ENCODE data around the gene POLR1C.
"Not testable (repeated sequence)": the region's sequence is repeated elsewhere in the genome, so short reads cannot be mapped to it uniquely, and the experiment has no call there.

Gene POLR1C

DNA sequence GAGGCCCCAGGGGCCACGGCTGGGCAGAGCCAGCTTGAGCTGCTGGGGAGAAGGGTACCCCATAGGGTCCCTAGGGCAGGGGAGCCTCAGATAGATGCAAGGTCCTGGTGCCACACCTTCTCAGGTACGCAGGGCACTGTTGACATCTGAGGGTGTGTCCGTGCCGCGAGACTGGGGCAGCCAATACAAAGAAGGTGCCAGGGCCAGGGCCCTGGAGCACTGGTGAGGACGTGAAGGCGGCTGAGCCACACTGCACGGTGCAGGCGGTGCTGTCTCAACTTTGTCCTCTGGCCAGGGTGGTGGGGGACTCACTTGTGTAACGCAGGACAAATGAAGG, 6.1 kb upstream of the POLR1C start:
- DNase-seq, result no peak

GRCh38 chr6:43511824-43512415, 5.0 kb upstream of the POLR1C start:
- no peak for DNase-seq

GRCh38 chr6:43515808-43516207, 1.1 kb upstream of the POLR1C start:
- no peak for DNase-seq

DNA sequence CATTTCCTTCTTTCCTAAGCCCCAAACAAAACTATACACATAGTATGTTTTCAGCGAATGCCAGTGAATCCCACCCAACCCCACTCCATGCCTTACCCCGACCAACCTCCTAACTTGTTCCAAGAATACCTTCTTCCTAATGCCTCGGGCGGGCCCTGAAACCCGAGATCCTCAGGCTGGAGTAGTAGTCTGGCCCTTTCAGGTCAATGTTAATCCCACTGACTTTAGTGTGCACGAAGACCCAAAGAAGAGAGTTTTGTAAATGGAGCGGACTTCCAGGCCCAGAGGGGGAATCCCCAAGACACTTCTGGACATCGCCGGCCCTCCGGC, 557 bp upstream of the POLR1C start:
- no peak for DNase-seq

DNA sequence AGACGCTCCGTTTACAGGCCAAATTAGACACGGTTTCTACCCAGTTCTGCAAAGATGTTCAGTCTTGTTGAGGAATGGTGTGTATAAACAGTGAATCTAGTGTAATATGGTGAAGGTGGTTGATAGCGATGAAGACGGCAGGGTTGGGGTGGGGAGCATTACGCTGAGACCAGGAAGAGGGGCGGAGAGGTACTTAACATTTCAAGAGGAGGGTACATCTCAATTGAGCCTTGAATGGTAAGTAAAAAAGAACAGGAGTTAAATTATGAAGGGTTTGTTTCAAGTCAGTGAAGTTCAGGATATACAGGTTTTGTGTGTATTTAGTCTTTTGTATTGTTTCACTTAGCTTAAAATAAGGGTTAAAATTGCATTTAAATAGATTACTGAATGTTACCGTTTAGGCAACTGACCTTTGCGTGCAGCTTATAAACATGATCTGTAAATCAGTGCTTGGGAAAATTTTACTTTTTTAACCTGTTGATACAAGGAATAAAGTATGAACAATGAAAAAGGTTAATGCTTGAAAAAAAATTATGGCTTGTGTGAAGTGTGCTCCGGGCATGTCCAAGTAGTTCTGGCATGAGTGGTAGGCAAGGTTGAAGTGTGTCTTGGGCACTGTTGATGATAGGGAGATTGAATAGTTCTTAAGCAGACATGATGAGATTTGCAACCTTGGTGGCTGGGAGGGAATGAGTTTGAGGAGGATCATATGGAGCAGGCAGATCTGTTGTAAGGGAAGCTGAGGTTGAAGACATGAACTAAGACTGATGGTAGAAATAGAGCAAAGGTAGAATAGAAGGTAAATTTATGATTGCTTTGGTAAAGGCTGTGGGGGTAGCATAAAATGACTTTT, 842 bp downstream of the POLR1C start:
- DNase-seq, result no peak

GRCh38 chr6:43520097-43520496, 3.2 kb downstream of the POLR1C start:
- DNase-seq, result no peak

GRCh38 chr6:43521836-43522235, 4.9 kb downstream of the POLR1C start:
- DNase-seq, result no peak

DNA sequence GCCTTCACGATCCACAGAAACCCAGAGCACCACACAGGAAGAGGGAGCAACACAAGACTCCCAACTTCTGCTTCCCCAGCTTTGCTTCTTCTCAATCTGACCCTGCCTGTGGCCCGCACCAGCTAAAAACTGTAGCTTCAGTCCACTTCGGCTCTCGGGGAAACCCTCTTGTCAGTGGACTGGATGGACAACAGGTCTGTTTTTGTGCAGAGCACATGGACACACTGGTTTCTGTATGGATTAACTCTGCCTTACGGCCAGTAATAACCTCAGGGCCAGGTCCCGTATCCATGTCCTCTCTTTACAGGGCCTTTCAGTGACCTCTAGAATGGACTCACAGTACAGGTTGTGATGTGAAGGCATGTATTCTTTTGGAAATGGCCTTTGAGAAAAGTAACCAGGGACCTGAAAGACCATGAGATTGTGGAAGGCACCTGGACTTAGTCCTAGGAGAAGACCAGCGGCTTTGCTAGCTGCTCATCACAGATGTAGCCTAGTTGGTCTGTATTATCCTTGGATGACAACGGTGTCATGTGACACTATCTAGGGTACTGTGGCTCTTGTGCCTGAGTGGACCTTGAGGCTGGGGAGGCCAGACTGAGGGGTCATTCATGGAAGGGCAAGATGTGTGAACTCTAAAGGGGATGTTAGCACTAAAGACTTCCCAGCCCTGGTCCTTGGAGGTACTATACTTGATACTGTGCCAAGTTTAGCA, 5.8 kb downstream of the POLR1C start:
- DNase-seq, result no peak

GRCh38 chr6:43523284-43523683, 6.4 kb downstream of the POLR1C start:
- DNase-seq, result no peak

DNA sequence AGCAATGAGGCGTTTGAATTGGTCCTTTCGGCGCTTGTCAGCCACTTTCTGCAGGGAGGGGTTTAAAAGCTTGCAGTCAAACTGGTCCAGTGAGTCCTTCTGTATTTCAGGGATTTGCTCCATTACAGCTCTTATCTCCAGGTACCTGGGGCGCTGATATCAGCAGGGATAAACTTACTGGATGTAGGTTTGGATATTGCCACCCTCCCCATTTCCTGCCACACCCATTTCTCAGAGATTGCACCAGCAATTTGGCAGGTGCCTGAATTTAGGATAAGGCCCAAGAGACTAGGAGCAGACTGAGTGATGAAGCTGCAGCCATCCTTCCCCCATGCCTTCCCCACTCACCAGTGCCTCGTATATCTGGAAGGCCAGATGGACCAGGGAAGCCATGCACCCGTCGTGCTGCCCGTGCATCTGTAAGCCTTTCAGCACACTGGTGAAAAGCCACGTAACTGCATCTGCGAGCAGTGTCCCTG, 7.6 kb downstream of the POLR1C start:
- DNase-seq, result no peak

DNA sequence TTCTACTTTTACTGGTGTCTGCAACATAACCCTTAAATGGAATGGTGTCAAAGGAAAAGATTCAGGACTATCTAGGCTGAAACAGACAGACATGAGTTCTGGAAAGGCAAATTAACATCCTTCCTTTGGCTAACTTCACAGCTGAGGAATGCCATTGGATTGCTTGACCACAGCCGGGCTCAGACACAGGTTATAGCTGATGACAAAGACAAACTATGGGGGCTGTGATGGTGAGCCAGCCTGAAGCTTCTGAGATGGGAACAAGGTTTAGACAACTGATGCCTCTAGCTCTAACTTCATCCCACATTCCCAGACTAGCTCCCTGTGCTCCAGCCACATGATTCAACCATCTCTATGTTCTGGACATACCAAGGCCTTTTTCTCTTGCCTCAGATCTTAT, 15.3 kb downstream of the POLR1C start:
- DNase-seq, result no peak

GRCh38 chr6:43538986-43539385, 22.1 kb downstream of the POLR1C start:
- not testable (repeated sequence) for DNase-seq

DNA sequence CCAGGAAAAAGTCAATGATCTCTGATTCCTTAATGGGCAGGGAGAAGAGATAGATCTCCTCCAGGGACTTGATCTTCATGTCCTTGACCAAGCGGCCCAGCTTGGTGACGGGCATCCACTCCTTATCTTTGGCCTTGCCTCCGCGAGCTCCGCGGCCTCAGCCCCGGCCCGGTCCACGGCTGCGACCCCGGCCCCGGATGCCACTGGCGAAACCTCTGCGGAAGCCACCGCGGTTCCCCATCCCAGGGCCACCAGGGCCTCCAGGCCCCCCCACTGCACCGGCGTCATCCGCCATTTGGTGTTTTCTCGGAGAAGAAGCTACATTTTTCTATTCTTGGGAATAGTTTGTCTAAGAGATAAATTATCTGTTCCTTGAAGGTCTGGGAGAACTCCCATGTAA, 22.5 kb downstream of the POLR1C start:
- not testable (repeated sequence) for DNase-seq

DNA sequence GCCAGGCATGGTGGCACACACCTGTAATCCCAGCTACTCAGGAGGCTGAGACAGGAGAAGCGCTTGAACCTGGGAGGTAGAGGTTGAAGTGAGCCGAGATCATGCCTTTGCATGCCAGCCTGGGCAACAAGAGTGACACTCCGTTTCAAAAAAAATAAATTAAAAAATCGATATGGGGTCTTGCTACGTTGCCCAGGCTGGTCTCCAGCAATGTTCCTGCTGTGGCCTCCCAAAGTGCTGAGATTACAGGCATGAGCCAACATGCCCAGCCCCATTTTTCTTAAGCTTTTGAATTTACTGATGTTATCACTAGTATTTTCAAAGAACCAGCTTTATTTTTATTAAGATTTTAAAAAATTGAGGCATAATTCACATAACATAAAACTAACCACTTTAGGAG, 23.6 kb downstream of the POLR1C start:
- DNase-seq, result no peak

- no peak for DNase-seq
Observed at GRCh38 chr6:43541774-43542471, 25.0 kb downstream of the POLR1C start.

- no peak for DNase-seq
Observed at GRCh38 chr6:43544461-43544860, 27.6 kb downstream of the POLR1C start.

DNA sequence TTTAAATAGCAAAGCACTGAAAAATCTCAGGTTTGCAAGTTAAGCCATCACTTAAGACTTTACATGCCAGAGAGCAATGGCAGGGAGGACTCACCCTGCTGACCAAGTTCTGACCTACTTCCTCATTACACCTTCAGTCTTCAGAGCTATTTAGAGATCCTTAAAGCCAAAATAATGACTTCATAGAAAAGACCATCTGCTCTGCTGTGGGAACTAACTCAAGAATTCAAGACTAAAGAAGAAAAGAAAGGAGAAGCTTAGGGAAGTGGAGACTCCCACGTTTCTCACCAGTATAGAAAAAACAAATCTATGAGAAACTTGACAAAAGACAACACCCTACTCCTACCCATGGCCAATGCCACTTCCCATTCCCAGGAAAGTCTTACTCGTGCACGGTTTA, 30.3 kb downstream of the POLR1C start:
- no peak for DNase-seq

DNA sequence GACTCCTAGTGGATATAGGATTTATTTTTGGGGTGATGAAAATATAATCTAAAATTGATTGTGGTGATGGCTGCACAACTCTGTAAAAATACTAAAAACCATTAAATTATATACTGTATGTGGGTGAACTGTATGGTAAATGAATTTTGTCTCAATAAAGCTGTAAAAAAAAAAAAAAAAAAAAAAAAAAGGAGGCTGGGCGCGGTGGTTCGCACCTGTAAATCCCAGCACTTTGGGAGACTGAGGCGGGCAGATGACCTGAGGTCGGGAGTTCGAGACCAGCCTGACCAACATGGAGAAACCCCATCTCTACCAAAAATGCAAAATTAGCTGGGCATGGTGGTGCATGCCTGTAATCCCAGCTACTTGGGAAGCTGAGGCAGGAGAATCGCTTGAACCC, 40.7 kb downstream of the POLR1C start:
- not testable (repeated sequence) for DNase-seq

- no peak for DNase-seq
Observed at GRCh38 chr6:43559328-43559727, 42.4 kb downstream of the POLR1C start.

- DNase-seq, result no peak
Observed at GRCh38 chr6:43570876-43571441, 54.1 kb downstream of the POLR1C start.
